Measurements from ENCODE around the gene DNAJA1. TPM values are rescaled to one million over a fixed set of nuclear protein-coding genes. Genes with fewer than 3 reads are reported as not detected.

DNAJA1 gene
- total RNA-seq, 2 experiments from 2014 or later, result 109 to 110 TPM

GRCh38 chr9:33022303-33022702 lies 2.8 kb upstream of the DNAJA1 start:
- H3K4me2 ChIP-seq (ENCODE audit: low read length), result peak overlapping the region; percentile 91

GRCh38 chr9:33022755-33023154 lies 2.3 kb upstream of the DNAJA1 start:
- ChIA-PET POLR2A (interaction anchor here (0.6 to 1.2 kb wide), 3 partner anchors 8 to 267 kb away, joined by 3 read pairs; partner anchors contain the start of gene NFX1), CTCF (ENCODE audit: unreplicated experiment) (no interaction called here)
- Histone ChIP-seq H3K4me1 (ENCODE audit: insufficient read depth, low read length, poor library complexity, severe bottlenecking) (peaks cover 44% of the 10 kb centered on the region), H3K4me3 (ENCODE audit: low read depth, low read length, poor library complexity, severe bottlenecking) (no peak overlapping the region), H3K27ac (ENCODE audit: low read depth, low read length, poor library complexity, severe bottlenecking) (no peak overlapping the region), H3K4me2 (ENCODE audit: low read length) (peak overlapping the region; percentile 91), H4K20me1 (ENCODE audit: insufficient read depth, low read length) (peaks cover 16% of the 10 kb centered on the region), H3K9me3 (ENCODE audit: low read length) (no peaks in the 10 kb centered on the region), H3K36me3 (ENCODE audit: insufficient read depth, low read length) (peaks cover 49% of the 10 kb centered on the region), H2AFZ (ENCODE audit: low read length) (no peak overlapping the region), H3K79me2 (ENCODE audit: insufficient read depth, low read depth, low read length) (peaks cover 66% of the 10 kb centered on the region), H3K9me2 (ENCODE audit: insufficient read depth, low read length) (no peaks in the 10 kb centered on the region)
- intact Hi-C loops (cut with micrococcal nuclease; ENCODE audit: unreplicated experiment), result no loop called here
- no TSS peak for BruUV-seq (replicated peaks)
- no peak for DNase-seq (ENCODE audit: low spot score)
- no peak for TF ChIP-seq CTCF (conservative IDR thresholded peaks at IDR 0.05; ENCODE audit: low read length)
- no peak for TF ChIP-seq EZH2phosphoT487 (IDR thresholded peaks at IDR 0.05; ENCODE audit: borderline replicate concordance, low read depth, low read length)

More at GRCh38 chr9:33022303-33022702, 2.8 kb upstream of the DNAJA1 start:
- Histone ChIP-seq H4K20me1 (ENCODE audit: insufficient read depth, low read length) (peaks cover 16% of the 10 kb centered on the region), H3K9me3 (ENCODE audit: low read length) (no peaks in the 10 kb centered on the region), H3K9me2 (ENCODE audit: insufficient read depth, low read length) (no peaks in the 10 kb centered on the region), H2AFZ (ENCODE audit: low read length) (no peak overlapping the region), H3K4me3 (ENCODE audit: low read depth, low read length, poor library complexity, severe bottlenecking) (no peak overlapping the region), H3K36me3 (ENCODE audit: insufficient read depth, low read length) (peaks cover 45% of the 10 kb centered on the region), H3K27ac (ENCODE audit: low read depth, low read length, poor library complexity, severe bottlenecking) (no peak overlapping the region), H3K4me1 (ENCODE audit: insufficient read depth, low read length, poor library complexity, severe bottlenecking) (peaks cover 41% of the 10 kb centered on the region), H3K79me2 (ENCODE audit: insufficient read depth, low read depth, low read length) (peaks cover 61% of the 10 kb centered on the region)
- POLR2A ChIA-PET, result interaction anchor here (0.6 to 1.0 kb wide), 3 partner anchors 9 to 268 kb away, joined by 3 to 4 read pairs (median 3); partner anchors contain the start of gene NFX1
- CTCF ChIA-PET (ENCODE audit: unreplicated experiment), result no interaction called here
- no TSS peak for BruUV-seq (replicated peaks)
- TF ChIP-seq EZH2phosphoT487 (IDR thresholded peaks at IDR 0.05; ENCODE audit: borderline replicate concordance, low read depth, low read length) (no peak), CTCF (conservative IDR thresholded peaks at IDR 0.05; ENCODE audit: low read length) (no peak)
- no peak for DNase-seq (ENCODE audit: low spot score)
- intact Hi-C loops (cut with micrococcal nuclease; ENCODE audit: unreplicated experiment), result no loop called here

- BruUV-seq (replicated peaks), result TSS peak; percentile 55
- ChIA-PET CTCF (ENCODE audit: unreplicated experiment) (interaction anchor here (0.9 kb wide), 1 partner anchor 145 kb away, joined by 3 read pairs; no protein-coding TSS in a partner anchor), POLR2A (interaction anchor here (0.8 to 2.1 kb wide), 8 partner anchors 9 to 266 kb away, joined by 3 to 15 read pairs (median 3); partner anchors contain the start of genes APTX and NFX1)
- H3K27ac ChIP-seq (ENCODE audit: low read depth, low read length, poor library complexity, severe bottlenecking), result peak overlapping the region; percentile 79
- intact Hi-C loops (cut with micrococcal nuclease; ENCODE audit: unreplicated experiment), result loop anchor here (2.0 kb wide), 2 partner anchors 23 to 143 kb away; partner anchors contain the start of genes APTX and B4GALT1
- TF ChIP-seq EZH2phosphoT487 (IDR thresholded peaks at IDR 0.05; ENCODE audit: borderline replicate concordance, low read depth, low read length) (no peak), CTCF (conservative IDR thresholded peaks at IDR 0.05; ENCODE audit: low read length) (no peak)
- peaks cover 52% of the 10 kb centered on the region for H3K4me1 ChIP-seq (ENCODE audit: insufficient read depth, low read length, poor library complexity, severe bottlenecking)
- H3K9me2 ChIP-seq (ENCODE audit: insufficient read depth, low read length), result no peaks in the 10 kb centered on the region
- H3K9me3 ChIP-seq (ENCODE audit: low read length), result no peaks in the 10 kb centered on the region
- no peak for DNase-seq (ENCODE audit: low spot score)
- H3K36me3 ChIP-seq (ENCODE audit: insufficient read depth, low read length), result peaks cover 58% of the 10 kb centered on the region
- peaks cover 75% of the 10 kb centered on the region for H3K79me2 ChIP-seq (ENCODE audit: insufficient read depth, low read depth, low read length)
- peak overlapping the region; percentile 100 for H3K4me3 ChIP-seq (ENCODE audit: low read depth, low read length, poor library complexity, severe bottlenecking)
- no peak overlapping the region for H2AFZ ChIP-seq (ENCODE audit: low read length)
- peaks cover 23% of the 10 kb centered on the region for H4K20me1 ChIP-seq (ENCODE audit: insufficient read depth, low read length)
- H3K4me2 ChIP-seq (ENCODE audit: low read length), result peak overlapping the region; percentile 91
These were observed 1.4 kb upstream of the DNAJA1 start for GRCh38 chr9:33023661-33024060.
